Midbrain (tissue), 1 donor: ENCODE data around the gene C7.

Experiments used
- DNase-seq: peaks from one replicate; lab custom pipeline; 2025; lab: John Stamatoyannopoulos, UW

Gene C7

DNA sequence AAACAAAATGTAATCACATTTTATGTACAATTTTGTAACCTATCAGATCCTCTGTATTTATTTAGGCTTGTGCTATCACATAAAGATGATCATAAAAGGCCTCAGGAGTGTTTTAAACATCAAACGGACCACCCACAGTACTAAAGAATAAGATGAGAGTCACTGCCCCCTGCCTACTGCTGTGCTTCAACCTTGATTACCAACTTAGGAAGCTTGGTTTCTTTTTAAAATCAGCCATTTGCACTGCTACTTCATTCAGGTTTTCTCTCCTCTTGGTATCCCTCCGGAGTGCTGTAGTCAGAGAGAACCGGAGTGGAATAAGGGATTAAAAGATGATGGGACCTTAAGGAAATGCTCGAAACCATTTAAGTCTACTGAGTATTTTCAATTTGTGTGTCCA, 6.9 kb downstream of the C7 start:
- DNase-seq = no peak

DNA sequence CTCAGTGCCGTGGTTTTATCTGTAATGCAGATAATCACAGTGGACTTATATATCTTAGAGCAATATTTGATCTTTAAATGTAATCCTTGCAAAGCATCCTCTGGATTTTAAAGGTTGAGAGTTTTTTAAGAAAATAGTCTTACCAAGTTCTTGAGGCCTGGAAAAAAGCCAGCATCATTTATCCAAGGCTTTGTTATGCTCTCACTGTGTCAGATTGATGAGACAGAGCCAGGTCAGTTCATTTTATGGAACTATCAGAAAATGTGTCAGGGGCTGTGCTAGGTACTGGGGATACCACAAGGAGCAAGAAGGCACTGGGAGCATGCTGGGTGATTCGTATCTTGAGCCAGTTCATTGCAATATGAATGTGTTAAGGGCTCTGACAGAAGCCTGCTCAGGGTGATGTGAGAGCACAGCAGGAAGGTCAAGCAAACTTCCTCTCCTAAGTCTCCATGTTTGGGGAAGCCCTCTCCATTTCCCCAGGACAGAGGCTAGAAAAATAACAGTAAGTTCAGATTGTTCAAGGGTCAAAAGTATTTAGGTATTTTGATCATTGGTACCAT, 19.7 kb downstream of the C7 start:
- no peak for DNase-seq

DNA sequence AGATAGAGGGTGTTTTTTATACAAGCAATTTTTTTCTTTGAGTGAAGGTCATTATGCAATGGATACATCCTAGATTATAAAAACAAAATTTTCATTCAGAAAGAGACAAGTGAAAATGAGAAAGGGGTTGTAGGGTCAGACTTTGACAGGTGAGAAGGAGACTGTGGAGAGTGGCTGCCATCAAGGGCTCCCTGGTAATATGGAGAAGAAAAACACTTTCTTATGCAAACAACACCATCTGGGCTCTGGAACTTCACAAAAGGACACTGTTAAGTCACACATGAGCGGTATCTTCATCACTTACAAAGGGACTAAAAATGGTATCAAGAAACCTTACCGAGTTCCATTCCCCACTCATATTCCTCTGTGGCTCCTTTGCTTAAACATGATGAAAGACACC, 23.5 kb downstream of the C7 start:
- DNase-seq = no peak

DNA sequence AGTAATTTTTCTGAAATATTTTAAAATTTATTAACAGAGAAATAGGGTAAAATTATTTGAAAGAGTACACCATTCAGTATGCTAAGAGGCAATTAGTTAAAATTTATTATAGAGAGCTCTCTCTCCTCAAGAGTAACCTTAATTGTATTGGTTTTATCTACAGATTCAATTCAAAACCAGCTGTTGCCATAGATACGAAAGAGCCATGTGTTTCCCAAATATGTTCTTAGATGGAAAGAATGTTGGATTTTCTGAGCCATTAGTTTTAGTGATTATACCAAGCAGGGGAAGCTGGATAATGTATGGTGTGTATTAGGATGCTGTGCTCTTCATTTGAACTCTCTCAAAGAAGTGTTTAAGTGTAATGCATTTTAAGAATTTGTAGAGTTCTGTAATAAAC, 27.8 kb downstream of the C7 start:
- DNase-seq = no peak

DNA sequence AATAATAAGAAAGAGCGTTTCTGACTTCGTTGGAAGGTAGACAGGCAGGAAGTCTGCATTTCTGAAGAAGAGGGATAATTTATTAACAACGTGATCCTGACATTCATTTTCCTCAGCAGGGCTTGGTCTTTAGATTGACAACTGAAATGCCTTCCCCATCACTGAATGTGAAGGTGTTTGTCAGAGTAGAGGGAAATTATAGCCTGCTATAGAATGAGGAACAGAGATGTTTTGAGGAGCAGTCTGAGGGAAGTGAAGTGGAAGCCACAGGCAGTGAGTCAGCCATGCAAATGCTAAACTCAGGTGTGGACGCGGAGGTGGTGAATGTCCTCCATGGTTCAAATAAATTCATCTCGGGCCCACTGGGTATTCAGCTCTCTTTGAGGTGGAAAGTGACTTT, 30.5 kb downstream of the C7 start:
- no peak for DNase-seq

DNA sequence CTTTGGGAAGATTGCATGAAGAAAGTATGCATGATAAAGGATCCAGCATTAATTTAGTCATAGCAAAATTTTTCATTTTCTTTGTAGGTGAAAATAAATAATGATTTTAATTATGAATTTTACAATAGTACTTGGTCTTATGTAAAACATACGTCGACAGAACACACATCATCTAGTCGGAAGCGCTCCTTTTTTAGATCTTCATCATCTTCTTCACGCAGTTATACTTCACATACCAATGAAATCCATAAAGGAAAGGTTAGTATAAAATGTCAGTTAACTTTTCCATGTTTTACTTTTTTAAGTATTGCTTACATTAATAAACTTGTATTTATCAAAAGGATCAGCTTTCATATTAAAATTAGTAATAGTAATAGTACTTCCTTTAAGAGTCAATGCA, 35.8 kb downstream of the C7 start:
- DNase-seq = no peak

DNA sequence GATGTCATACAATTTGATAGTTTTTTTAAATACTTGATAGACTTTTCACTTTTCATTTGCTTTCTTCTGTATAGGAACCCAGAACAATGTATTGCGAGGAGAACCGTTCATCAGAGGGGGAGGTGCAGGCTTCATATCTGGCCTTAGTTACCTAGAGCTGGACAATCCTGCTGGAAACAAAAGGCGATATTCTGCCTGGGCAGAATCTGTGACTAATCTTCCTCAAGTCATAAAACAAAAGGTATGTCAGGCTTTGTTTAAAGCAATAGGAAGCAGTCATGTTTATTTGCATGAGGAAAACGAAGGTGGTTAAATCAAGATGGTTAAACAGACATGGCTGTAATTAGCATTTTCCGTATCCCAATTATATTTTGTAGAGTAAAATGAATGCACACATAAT, 46.0 kb downstream of the C7 start:
- DNase-seq = no peak

DNA sequence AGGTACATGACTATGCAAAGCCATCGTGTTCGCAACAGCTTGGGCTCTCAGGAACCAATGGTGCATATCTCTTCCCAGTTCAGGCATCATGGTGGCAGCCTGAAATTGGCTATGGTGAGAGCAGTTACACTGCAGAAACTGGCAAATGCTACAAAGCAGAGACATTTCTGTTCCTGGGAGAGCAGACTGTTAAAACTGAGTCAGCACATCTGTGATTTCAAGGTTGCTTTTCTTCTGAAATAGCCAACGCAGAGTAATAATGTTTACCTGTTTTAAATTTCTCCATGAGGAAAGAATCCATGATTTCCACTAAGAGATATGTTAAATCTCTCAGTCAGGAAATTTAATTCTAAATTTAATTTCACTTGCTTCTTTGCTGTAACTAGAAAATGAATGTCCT, 47.8 kb downstream of the C7 start:
- DNase-seq = no peak

DNA sequence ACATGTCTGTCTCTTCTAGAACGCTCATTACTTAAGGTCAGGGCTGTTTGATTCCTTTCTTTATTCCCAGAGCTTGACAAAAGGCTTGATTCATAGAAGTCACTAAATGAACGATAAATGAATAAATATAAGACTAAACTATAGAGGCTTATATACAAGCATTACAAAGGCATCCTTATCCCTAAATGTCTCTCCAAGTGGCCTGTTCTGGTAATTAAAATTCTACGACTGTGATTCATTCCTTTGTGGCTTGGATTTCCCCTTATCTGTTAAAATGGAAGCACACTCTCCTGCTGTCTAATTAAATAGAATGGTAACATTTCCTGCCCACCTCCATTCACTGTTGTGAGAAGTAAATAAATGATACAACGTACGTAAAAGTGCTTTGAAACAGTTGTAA, 49.5 kb downstream of the C7 start:
- no peak for DNase-seq

DNA sequence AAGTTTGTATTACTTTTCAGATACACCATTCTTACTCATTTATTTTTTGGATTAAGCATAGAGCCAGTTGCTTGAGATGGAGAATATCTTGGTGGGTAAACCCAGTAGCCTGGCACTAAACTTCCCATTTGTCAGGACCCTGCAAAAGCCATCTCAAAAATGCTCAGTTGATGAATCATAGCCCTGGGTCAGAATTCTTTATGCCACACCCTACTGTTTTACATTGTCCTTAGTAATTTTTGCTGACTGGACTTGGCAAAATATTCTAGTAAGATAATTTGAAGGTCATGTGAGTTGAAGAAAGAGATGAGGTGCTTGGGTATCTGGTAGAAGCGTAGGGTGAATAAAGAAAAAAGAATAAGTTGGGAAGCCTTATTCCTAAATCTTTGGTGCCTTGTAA, 50.7 kb downstream of the C7 start:
- no peak for DNase-seq

DNA sequence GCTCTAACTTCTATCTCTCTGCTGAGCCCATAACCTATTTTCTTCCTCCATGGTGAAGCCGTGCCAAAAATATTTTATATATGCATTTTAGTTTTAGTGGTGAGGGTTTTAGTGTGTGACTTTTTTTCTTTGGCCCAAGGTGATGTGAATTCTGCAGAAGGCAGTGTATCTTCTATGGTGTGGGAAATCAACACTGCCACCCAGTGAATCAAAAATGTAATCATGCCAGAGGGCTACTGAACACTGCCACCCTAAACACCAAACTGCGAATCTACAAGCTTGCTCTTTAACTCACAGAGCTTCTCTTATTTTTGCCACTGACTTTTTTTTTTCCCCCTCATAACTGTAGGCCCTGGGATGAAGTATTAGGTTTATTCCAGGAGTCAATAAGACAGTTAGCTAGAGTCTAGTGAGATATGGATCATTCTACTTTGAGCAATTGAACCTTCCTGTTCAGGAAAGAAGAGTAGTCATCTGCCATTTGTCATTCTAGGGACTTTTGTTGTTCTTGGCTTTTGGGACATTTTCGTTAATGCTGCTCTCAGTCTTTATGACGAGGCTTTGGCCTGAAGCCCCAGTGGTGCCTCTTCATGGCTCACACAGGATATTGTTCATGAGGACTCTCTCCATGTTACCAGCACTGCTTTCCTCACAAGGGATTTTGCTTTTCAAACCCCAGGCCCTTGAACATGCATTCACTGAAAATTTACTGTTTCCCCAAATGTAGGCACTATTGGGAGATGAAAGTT, 53.1 kb downstream of the C7 start:
- DNase-seq = no peak

DNA sequence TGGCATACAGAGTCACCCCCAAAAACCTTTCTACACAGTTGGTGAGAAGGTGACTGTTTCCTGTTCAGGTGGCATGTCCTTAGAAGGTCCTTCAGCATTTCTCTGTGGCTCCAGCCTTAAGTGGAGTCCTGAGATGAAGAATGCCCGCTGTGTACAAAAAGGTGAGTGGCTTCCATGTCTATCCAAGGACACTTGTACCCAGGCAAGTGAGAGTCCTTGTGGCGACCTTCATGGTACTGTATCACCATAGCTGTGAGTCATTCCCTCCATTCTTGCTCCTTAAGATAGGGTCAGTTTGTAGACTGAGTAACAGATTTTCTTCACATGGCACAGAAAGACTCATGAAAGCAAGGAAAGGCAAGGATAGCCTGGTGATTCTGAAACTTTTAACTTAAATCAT, 63.1 kb downstream of the C7 start:
- DNase-seq = no peak

DNA sequence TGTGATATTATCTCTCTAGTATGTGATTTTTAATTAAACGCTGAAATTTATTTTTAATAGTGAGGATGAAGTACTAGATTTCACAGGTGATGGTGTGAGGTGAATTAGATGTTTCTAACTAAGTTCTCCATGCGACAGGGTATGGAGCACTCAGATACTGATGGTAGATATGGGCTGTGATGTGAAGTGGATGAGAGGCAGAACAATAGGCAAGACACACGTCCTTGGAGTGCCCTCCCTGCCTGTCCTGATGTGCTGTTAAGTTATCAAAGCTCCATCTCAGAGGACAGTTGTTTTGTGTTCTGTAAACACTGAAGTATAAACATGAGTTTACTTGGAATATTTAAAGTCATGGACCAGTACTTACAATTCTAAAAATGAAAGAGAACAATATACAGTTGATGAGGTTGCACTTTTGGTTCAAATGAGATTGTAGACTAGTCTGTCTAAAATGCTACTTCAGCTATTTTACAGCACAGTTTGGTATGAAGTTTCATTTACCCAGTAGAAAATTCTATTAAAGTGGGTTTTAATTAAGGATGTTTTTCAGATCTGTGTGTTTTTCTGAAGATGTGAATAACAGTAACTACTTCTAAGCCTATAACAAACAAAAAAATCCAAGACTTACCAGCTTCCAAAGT, 64.2 kb downstream of the C7 start:
- DNase-seq = no peak

DNA sequence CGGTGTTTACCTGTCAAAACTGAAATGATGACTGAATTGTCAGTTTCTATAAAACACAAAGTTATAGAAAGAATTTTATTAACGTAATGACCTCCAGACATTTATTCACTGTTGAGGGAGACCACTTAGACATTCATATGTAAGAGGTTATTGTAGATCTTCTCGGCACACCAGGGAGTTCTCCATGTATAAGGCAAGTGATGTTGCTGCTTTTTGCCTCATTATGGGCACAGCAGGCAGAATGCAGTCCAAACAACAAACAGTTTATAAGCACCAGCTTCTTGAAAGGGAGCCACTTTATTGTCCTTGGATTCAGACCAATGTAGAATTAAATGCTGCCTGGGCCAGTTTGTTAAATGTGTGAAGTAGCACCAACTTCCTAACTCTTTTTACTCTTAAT, 66.7 kb downstream of the C7 start:
- no peak for DNase-seq

DNA sequence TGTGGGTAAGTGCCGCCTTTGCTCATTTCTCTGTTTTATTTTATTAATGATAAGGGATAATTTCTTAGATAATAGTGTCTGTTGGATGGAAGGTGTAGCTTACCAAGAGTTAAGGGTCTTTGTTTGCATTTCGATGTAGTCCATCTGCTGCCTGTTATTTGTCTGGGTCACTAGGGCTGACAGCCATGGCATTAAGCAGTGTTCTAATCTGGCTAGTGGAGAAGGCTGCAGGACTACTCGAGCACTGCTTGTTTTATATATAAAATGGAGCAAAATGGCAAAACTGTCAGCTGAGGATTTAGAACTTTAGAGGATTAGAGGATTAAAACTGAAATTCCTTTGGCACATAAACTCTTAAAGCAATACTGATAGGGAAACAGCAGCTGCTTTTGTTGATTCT, 67.5 kb downstream of the C7 start:
- DNase-seq = no peak

DNA sequence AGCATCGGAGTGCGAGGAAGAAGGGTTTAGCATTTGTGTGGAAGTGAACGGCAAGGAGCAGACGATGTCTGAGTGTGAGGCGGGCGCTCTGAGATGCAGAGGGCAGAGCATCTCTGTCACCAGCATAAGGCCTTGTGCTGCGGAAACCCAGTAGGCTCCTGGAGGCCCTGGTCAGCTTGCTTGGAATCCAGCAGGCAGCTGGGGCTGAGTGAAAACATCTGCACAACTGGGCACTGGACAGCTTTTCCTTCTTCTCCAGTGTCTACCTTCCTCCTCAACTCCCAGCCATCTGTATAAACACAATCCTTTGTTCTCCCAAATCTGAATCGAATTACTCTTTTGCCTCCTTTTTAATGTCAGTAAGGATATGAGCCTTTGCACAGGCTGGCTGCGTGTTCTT, 72.1 kb downstream of the C7 start:
- DNase-seq = no peak

DNA sequence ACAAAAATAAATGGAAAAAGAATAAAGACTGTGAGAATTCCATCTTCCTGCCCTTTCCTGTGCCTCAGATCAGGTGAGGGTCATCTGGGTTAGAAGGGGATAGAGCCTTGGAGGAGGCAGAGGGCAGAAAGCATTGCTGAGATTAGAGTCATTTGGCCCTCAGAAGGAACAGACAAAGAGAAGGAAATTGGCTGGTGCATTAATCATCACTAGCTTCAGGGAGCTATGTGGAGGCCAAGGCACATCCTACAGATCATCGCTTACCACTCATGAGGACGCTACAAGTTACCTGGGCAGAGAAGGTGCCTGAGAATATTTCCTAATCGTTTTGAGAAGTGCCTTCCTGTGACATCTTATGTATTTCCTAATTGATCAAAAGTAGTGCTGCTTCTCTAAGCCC, 74.5 kb downstream of the C7 start:
- no peak for DNase-seq

DNA sequence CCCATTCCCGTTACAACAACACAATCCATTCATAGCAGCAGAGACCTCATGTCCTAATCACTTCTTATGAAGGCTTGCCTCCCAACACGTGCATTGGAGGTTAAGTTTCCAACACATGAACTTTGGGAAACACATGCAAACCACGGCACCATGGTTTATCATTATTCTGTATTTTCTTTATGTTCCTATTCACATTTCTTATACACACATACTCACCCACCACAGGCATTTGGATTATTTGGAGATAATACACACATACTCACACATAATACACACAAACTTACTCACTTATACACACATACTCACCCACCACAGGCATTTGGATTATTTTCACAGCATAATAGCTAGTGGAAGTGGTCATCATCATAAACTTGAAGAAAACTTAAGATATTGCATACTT, 75.6 kb downstream of the C7 start:
- DNase-seq = no peak

DNA sequence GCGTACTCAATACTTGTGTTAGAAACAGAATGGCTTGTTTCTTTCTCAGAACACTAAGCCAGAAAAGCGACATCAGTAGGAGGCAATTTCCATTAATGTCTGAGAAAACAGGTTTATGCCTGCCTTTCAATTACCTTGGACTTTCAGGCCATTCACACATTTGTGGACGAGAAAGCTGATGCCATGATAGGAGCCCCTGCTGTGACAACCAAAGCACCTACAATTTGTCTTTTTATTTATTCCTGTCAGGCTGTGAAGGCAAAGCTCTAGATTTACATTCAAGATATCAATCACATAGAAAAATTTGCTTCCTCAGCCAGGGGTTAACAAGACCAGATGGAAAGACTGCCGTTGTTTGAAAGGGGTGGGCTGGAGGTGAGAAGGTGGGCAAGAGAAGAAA, 76.2 kb downstream of the C7 start:
- DNase-seq = no peak

DNA sequence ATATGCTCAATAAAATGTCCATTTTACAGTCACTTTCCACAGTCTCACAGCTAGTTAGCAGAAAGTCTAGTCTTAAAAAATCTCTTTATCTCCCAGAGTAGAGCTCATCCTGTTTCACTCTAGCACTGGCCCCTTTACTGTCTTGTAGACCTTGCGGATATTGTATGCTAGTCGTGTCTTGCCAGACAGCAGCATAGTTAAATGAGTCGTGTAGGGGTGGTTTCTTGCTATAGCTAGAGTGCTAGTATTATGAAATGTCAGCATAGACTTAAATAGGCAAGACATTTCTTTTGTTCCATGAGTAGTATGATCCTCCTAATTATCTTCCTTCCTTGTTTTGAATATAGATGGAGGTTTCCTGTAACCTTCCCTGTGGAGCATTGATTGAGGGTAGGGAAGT, 77.4 kb downstream of the C7 start:
- DNase-seq = no peak

DNA sequence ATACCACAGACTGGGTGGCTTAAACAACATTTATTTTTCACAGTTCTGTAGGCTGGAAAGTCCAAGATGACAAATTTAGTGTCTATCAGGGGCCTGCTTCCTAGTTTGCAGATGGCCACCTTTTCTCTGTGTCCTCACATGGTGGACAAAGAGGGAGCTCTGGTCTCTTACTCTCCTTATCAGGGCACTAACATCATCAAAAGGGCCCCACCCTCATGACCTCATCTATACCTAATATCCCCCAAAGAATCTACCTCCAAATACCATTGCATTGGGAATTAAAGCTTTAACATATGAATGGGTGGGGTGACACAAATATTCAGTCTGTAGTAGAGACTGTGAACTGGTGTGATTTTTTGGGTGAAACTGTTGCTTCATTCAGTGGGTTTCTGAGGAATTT, 78.1 kb downstream of the C7 start:
- DNase-seq = no peak

DNA sequence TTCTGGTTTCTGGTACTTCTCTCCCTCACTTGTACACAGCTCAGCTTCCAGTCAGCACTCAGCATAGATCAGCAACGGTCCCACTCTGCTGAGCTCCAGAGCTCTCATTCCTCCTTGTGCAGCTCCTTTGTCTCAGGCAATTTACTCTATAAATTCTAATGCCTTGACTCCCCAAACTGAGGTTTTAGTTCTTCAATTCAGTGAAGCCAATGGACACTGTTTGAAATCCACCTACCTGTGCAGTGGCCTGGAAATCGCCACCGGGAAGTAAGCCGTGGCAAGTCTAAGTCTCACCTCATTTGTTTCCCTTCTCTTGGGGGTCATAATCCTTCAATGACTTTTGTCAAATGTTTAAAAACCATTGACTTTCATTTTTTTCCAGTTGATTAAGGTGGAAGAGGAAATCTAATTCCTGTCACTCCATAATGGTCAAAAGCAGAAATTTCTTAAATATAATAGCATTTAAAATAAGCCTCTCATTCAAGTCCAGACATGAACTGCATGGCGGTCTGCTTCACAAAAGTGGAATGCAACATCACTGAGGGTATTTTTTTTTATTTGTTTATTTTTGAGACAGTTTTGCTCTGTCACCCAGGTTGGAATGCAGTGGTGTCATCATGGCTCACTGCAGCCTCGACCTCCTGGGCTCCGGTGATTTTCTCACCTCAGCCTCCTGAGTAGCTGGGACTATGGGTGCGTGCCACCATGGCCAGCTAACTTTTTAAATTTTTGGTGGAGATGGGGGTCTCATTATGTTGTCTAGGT, 79.6 kb downstream of the C7 start:
- DNase-seq = no peak
